ENCODE measurements around the gene FXYD3. TPM values are rescaled to one million over a fixed set of nuclear protein-coding genes. Genes with fewer than 3 reads are reported as not detected.

Gene FXYD3
- total and polyA plus RNA-seq, 9 donors = 0.23 to 33.2 (median 3.8) TPM; not detected in 2

- H3K4me1 ChIP-seq (ENCODE audit: insufficient read depth) = no peaks in the 10 kb centered on the region
- TF ChIP-seq CTCF (IDR thresholded peaks at IDR 0.05) (no peak), POLR2A (IDR thresholded peaks at IDR 0.05) (no peak), EP300 (IDR thresholded peaks at IDR 0.05) (no peak)
- 87 to 93% (median 90%) methylated on average over 2 of the region's 2 CpGs for WGBS, 3 donors
- H3K27me3 ChIP-seq = no peaks in the 10 kb centered on the region
- H3K36me3 ChIP-seq = no peaks in the 10 kb centered on the region
- no peak overlapping the region for H3K27ac ChIP-seq
- H3K9me3 ChIP-seq = peaks cover 0 to 14% of the 10 kb centered on the region in 2 donors
- no peak overlapping the region for H3K4me3 ChIP-seq
- DNase-seq = no peak
- intact Hi-C loops (cut with DNase I) = no loop called here
These were observed 48.8 kb downstream of the FXYD3 start for GRCh38 chr19:35164418-35164817.

- Histone ChIP-seq H3K4me1 (ENCODE audit: insufficient read depth) (no peaks in the 10 kb centered on the region), H3K27ac (no peak overlapping the region), H3K36me3 (no peaks in the 10 kb centered on the region), H3K4me3 (no peak overlapping the region), H3K27me3 (no peaks in the 10 kb centered on the region), H3K9me3 (peaks cover 0 to 14% of the 10 kb centered on the region in 2 donors)
- TF ChIP-seq POLR2A (IDR thresholded peaks at IDR 0.05) (no peak), EP300 (IDR thresholded peaks at IDR 0.05) (no peak), CTCF (IDR thresholded peaks at IDR 0.05) (no peak)
- DNase-seq = no peak
- intact Hi-C loops (cut with DNase I) = no loop called here
- 70 to 74% (median 71%) methylated on average over 5 of the region's 5 CpGs for WGBS, 3 donors
These were observed 49.8 kb downstream of the FXYD3 start for GRCh38 chr19:35165200-35166058.

GRCh38 chr19:35166100-35167063, 50.8 kb downstream of the FXYD3 start:
- 94 to 96% (median 96%) methylated on average over 7 of the region's 7 CpGs for WGBS, 3 donors
- Histone ChIP-seq H3K9me3 (peaks cover 0 to 14% of the 10 kb centered on the region in 2 donors), H3K36me3 (no peaks in the 10 kb centered on the region), H3K27ac (no peak overlapping the region), H3K27me3 (no peaks in the 10 kb centered on the region), H3K4me3 (no peak overlapping the region), H3K4me1 (ENCODE audit: insufficient read depth) (no peaks in the 10 kb centered on the region)
- no peak for DNase-seq
- intact Hi-C loops (cut with DNase I) = no loop called here
- TF ChIP-seq EP300 (IDR thresholded peaks at IDR 0.05) = no peak
- no peak for TF ChIP-seq CTCF (IDR thresholded peaks at IDR 0.05)
- no peak for TF ChIP-seq POLR2A (IDR thresholded peaks at IDR 0.05)

GRCh38 chr19:35167251-35168119, 51.9 kb downstream of the FXYD3 start:
- WGBS, 3 donors = 75 to 82% (median 78%) methylated on average over 5 of the region's 5 CpGs
- Histone ChIP-seq H3K9me3 (peaks cover 0 to 14% of the 10 kb centered on the region in 2 donors), H3K4me3 (no peak overlapping the region), H3K36me3 (no peaks in the 10 kb centered on the region), H3K4me1 (ENCODE audit: insufficient read depth) (no peaks in the 10 kb centered on the region), H3K27me3 (no peaks in the 10 kb centered on the region), H3K27ac (no peak overlapping the region)
- TF ChIP-seq CTCF (IDR thresholded peaks at IDR 0.05) (no peak), POLR2A (IDR thresholded peaks at IDR 0.05) (no peak), EP300 (IDR thresholded peaks at IDR 0.05) (no peak)
- intact Hi-C loops (cut with DNase I) = no loop called here
- DNase-seq = no peak
